ENCODE results near the gene HOXC10. TPM values are rescaled to one million over a fixed set of nuclear protein-coding genes. Genes with fewer than 3 reads are reported as not detected.

HOXC10 gene
- total and polyA plus RNA-seq, 2 experiments from 2014 or later = not detected

DNA sequence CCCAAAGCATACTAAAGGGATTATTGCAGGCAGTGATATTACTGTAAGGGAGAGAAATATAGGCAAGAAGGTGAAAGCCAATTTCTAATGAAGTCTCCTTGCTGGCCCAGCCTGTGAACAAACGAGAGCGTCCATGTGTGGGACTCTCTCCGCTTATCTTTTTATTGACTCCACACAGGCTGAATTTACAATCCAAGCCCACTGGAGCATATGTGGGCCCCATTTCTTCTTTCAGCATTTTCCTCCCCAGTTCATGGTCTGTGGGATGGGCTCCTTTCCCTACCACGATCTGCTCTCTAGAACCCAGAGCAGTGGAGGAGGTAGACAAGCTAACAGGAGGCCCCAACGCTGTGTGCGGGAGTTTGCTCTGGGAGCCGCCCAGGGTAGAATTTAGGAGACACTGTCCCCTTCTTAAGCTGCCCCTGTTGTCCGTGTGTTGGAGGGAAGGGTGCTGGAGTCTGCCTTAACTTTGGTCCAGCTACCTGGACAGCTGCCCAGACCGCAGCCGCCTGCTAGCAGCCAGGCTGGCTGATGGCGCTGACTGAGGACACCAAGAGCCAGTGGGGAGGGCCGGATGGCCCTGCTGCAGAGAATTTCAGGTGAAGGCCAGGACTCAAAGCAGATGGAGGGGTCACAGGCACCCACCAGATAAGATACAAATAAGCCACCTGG, 15.2 kb upstream of the HOXC10 start:
- H3K27ac Mint-ChIP-seq = no peak overlapping the region
- H3K27me3 ChIP-seq (ENCODE audit: insufficient read depth) = peaks cover 100% of the 10 kb centered on the region
- H3K4me2 ChIP-seq = no peak overlapping the region
- H3K27me3 Mint-ChIP-seq (ENCODE audit: insufficient read depth, low read depth, poor library complexity) = peaks cover 99% of the 10 kb centered on the region
- H3F3A ChIP-seq (replicated peaks; ENCODE audit: low read depth) = peaks cover 43% of the 10 kb centered on the region
- H3K36me3 Mint-ChIP-seq (ENCODE audit: low read depth) = no peaks in the 10 kb centered on the region
- no peak for DNase-seq (ENCODE audit: low spot score)
- no peak for ATAC-seq
- H3K9me3 Mint-ChIP-seq = no peaks in the 10 kb centered on the region; the same call in 1 of the 3 replicates
- H3K27ac ChIP-seq (ENCODE audit: low read depth) = no peak overlapping the region
- H3K4me1 ChIP-seq (ENCODE audit: insufficient read depth) = peaks cover 17% of the 10 kb centered on the region
- H3K4me3 ChIP-seq = no peak overlapping the region
- H2AFZ ChIP-seq = no peak overlapping the region
- no peaks in the 10 kb centered on the region; the same call in 1 of the 2 replicates for H3K36me3 ChIP-seq (ENCODE audit: insufficient read depth)
- H3K9me2 ChIP-seq (ENCODE audit: insufficient read depth) = no peaks in the 10 kb centered on the region
- no peak overlapping the region for H3K4me3 Mint-ChIP-seq
- H3K4me1 Mint-ChIP-seq = peaks cover 17% of the 10 kb centered on the region
- H3K79me2 ChIP-seq (replicated peaks; ENCODE audit: insufficient read depth) = no peaks in the 10 kb centered on the region
- TF ChIP-seq ZNF114 (CRISPR knock-in tag; IDR thresholded peaks at IDR 0.05) (no peak), EZH2phosphoT487 (IDR thresholded peaks at IDR 0.05; ENCODE audit: unreplicated experiment) (peak; percentile 38), EZH2 (IDR thresholded peaks at IDR 0.05; ENCODE audit: low read depth, unreplicated experiment) (peak; percentile 15)
- H4K20me1 ChIP-seq (replicated peaks; ENCODE audit: insufficient read depth) = peaks cover 59% of the 10 kb centered on the region

DNA sequence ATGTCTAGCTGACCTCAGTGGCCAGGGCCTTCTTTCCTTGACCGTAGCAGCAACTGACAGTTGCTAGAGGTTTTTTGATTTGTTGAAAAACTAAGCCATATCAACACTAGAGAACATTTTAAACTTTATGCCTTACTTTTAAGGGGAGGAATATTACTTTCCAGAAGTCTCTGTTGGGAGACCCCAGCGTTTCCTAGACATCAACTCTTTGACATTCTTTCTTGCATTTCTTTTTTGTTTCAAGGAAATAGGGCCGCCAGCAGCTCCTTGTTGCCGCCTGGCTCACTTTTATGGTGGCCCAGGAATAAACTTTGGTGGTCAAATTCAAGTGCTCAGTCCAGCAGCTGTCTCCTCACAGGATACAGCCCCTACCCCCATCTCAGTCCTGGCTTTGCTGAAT, 14.5 kb upstream of the HOXC10 start:
- no peak overlapping the region for H3K4me2 ChIP-seq
- peaks cover 99% of the 10 kb centered on the region for H3K27me3 Mint-ChIP-seq (ENCODE audit: insufficient read depth, low read depth, poor library complexity)
- no peak overlapping the region for H3K4me3 ChIP-seq
- no peaks in the 10 kb centered on the region; the same call in 1 of the 2 replicates for H3K36me3 ChIP-seq (ENCODE audit: insufficient read depth)
- H3K9me2 ChIP-seq (ENCODE audit: insufficient read depth) = no peaks in the 10 kb centered on the region
- no peaks in the 10 kb centered on the region for H3K36me3 Mint-ChIP-seq (ENCODE audit: low read depth)
- ATAC-seq (no peak), DNase-seq (ENCODE audit: low spot score) (no peak)
- peaks cover 38% of the 10 kb centered on the region for H3F3A ChIP-seq (replicated peaks; ENCODE audit: low read depth)
- H3K4me3 Mint-ChIP-seq = no peak overlapping the region
- TF ChIP-seq, protein P1, sequence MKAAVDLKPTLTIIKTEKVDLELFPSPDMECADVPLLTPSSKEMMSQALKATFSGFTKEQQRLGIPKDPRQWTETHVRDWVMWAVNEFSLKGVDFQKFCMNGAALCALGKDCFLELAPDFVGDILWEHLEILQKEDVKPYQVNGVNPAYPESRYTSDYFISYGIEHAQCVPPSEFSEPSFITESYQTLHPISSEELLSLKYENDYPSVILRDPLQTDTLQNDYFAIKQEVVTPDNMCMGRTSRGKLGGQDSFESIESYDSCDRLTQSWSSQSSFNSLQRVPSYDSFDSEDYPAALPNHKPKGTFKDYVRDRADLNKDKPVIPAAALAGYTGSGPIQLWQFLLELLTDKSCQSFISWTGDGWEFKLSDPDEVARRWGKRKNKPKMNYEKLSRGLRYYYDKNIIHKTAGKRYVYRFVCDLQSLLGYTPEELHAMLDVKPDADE (IDR thresholded peaks at IDR 0.05) = no peak
- no peak for TF ChIP-seq EZH2phosphoT487 (IDR thresholded peaks at IDR 0.05; ENCODE audit: unreplicated experiment)
- no peak for TF ChIP-seq ZNF331 (CRISPR knock-in tag; IDR thresholded peaks at IDR 0.05; ENCODE audit: low read depth)
- peak; percentile 77 for TF ChIP-seq EZH2 (IDR thresholded peaks at IDR 0.05; ENCODE audit: low read depth, unreplicated experiment)
- H3K79me2 ChIP-seq (replicated peaks; ENCODE audit: insufficient read depth) = no peaks in the 10 kb centered on the region
- peaks cover 100% of the 10 kb centered on the region for H3K27me3 ChIP-seq (ENCODE audit: insufficient read depth)
- peaks cover 19% of the 10 kb centered on the region for H3K4me1 Mint-ChIP-seq
- no peak overlapping the region for H3K27ac ChIP-seq (ENCODE audit: low read depth)
- H3K9me3 Mint-ChIP-seq = no peaks in the 10 kb centered on the region; the same call in 1 of the 3 replicates
- peaks cover 52% of the 10 kb centered on the region for H4K20me1 ChIP-seq (replicated peaks; ENCODE audit: insufficient read depth)
- H2AFZ ChIP-seq = no peak overlapping the region
- no peak overlapping the region for H3K27ac Mint-ChIP-seq
- H3K4me1 ChIP-seq (ENCODE audit: insufficient read depth) = peaks cover 14% of the 10 kb centered on the region

DNA sequence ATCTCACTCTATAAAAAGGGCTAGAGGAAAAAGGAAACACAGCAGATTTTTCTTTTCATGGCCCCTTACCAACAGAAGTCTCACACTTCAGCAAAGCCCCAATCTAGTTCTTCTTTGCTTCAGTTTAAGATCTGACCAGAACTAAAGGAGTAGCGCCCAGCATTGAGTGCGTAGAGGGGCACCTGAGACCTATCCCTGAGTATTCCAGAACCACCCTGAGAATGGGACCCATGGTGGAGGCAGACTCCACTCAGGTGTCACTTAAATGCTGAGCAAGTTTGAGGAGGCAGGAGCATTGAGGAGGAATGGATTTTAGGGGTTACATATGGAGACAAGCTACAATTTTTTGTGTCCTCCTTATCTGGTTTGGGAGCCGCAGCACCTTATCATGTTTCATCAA, 13.8 kb upstream of the HOXC10 start:
- no peak for DNase-seq (ENCODE audit: low spot score)
- TF ChIP-seq POLR2AphosphoS5 (IDR thresholded peaks at IDR 0.05; ENCODE audit: low read depth) (no peak), EZH2 (IDR thresholded peaks at IDR 0.05; ENCODE audit: low read depth, unreplicated experiment) (peak; percentile 79)

More for the DNA sequence above, 13.8 kb upstream of the HOXC10 start:
- Histone ChIP-seq H3K36me3 (ENCODE audit: insufficient read depth) (no peaks in the 10 kb centered on the region; the same call in 1 of the 2 replicates), H3K9me2 (ENCODE audit: insufficient read depth) (no peaks in the 10 kb centered on the region), H2AFZ (no peak overlapping the region), H3F3A (replicated peaks; ENCODE audit: low read depth) (peaks cover 36% of the 10 kb centered on the region), H3K79me2 (replicated peaks; ENCODE audit: insufficient read depth) (no peaks in the 10 kb centered on the region), H4K20me1 (replicated peaks; ENCODE audit: insufficient read depth) (peaks cover 51% of the 10 kb centered on the region), H3K4me3 (no peak overlapping the region), H3K4me2 (no peak overlapping the region), H3K4me1 (ENCODE audit: insufficient read depth) (peaks cover 13% of the 10 kb centered on the region; the same call in 1 of the 2 replicates), H3K27ac (ENCODE audit: low read depth) (no peak overlapping the region), H3K27me3 (ENCODE audit: insufficient read depth) (peaks cover 100% of the 10 kb centered on the region)
- Mint-ChIP-seq H3K4me3 (no peak overlapping the region), H3K36me3 (ENCODE audit: low read depth) (no peaks in the 10 kb centered on the region), H3K4me1 (peaks cover 21% of the 10 kb centered on the region), H3K27me3 (ENCODE audit: insufficient read depth, low read depth, poor library complexity) (peaks cover 99% of the 10 kb centered on the region), H3K27ac (no peak overlapping the region), H3K9me3 (no peaks in the 10 kb centered on the region; the same call in 1 of the 3 replicates)
- ATAC-seq = no peak

All from GM23338 (cell line).